CD4-positive, alpha-beta T cell treated with Interleukin-6 at 100 ng/mL for 8 hours (primary cell): ENCODE data around the gene PRSS56.

Experiments
- DNase-seq: peaks from one replicate; pipeline ENCODE4 v3.0.0-alpha.2; 2020; ENCODE audit warnings: mixed read lengths, low spot score

PRSS56 gene

GRCh38 chr2:232486558-232487384 is 33.4 kb upstream of the PRSS56 start:
- DNase-seq: no peak

GRCh38 chr2:232487385-232488096 is 32.6 kb upstream of the PRSS56 start, which contains the start of gene ECEL1:
ECEL1 (minus strand) TSS chr2:232487834; CDS start chr2:232486653, 1,181 bp downstream.
- no peak for DNase-seq

GRCh38 chr2:232488097-232488711 is 32.0 kb upstream of the PRSS56 start:
- DNase-seq: no peak

GRCh38 chr2:232488721-232489300 is 31.4 kb upstream of the PRSS56 start:
- no peak for DNase-seq

GRCh38 chr2:232489516-232490220 is 30.5 kb upstream of the PRSS56 start:
- DNase-seq: no peak

- DNase-seq: no peak
These were observed 29.7 kb upstream of the PRSS56 start for GRCh38 chr2:232490221-232491138.

- no peak for DNase-seq
These were observed 28.9 kb upstream of the PRSS56 start for GRCh38 chr2:232491139-232491780.

GRCh38 chr2:232492236-232492848 is 27.8 kb upstream of the PRSS56 start:
- DNase-seq: no peak

- DNase-seq: no peak
These were observed 27.1 kb upstream of the PRSS56 start for GRCh38 chr2:232492963-232493700.

- DNase-seq: no peak
These were observed 26.3 kb upstream of the PRSS56 start for GRCh38 chr2:232493701-232494474.

- no peak for DNase-seq
These were observed 25.6 kb upstream of the PRSS56 start for GRCh38 chr2:232494542-232494941.

- DNase-seq: no peak
These were observed 24.9 kb upstream of the PRSS56 start for GRCh38 chr2:232495292-232495691.

GRCh38 chr2:232496501-232497270 is 23.5 kb upstream of the PRSS56 start:
- DNase-seq: no peak

- DNase-seq: no peak
These were observed 22.8 kb upstream of the PRSS56 start for GRCh38 chr2:232497348-232497747.

GRCh38 chr2:232498452-232498851 is 21.7 kb upstream of the PRSS56 start:
- DNase-seq: no peak

GRCh38 chr2:232501331-232501771 is 18.8 kb upstream of the PRSS56 start:
- no peak for DNase-seq

- DNase-seq: no peak
These were observed 18.3 kb upstream of the PRSS56 start for GRCh38 chr2:232501794-232502390.
